Uterus (tissue), 4 donors: Measurements from ENCODE around the gene RNF151. TPM values are rescaled to one million over a fixed set of nuclear protein-coding genes. Genes with fewer than 3 reads are reported as not detected.
A peak's percentile ranks its signal among the peaks of the same experiment; 100 is the strongest.

Experiments
- DNase-seq, 2 donors: peaks; one replicate each; pipeline ENCODE4 v3.0.0-alpha.2; 2019 to 2020
- H3K27ac ChIP-seq, 2 donors: fragments of 200-600 bp; sonication (generic); 1 replicate in 1 of 2; 2 replicates in 1 of 2; pipeline ENCODE4 v1.5.1; 2016 to 2018
- H3K27me3 ChIP-seq, 2 donors: fragments of 200-600 bp; sonication (generic); one replicate each; pipeline ENCODE4 v1.5.1; 2018 to 2019; ENCODE audit warnings: control low read depth in 1 of 2
- H3K36me3 ChIP-seq, 2 donors: fragments of 200-600 bp; sonication (generic); one replicate each; pipeline ENCODE4 v1.5.1; 2019; ENCODE audit warnings: control low read depth in 1 of 2
- H3K4me1 ChIP-seq, 2 donors: fragments of 200-600 bp; sonication (generic); one replicate each; pipeline ENCODE4 v1.5.1; 2018 to 2019; ENCODE audit warnings: control low read depth in 1 of 2
- H3K4me3 ChIP-seq, 2 donors: fragments of 200-600 bp; sonication (generic); 1 replicate in 1 of 2; 2 replicates in 1 of 2; pipeline ENCODE4 v1.5.1; 2018 to 2019; ENCODE audit warnings: mild to moderate bottlenecking in 1 of 2
- H3K9me3 ChIP-seq, 2 donors: fragments of 200-600 bp; sonication (generic); one replicate each; pipeline ENCODE4 v1.5.1; 2019; ENCODE audit warnings: control low read depth in 1 of 2
- POLR2A ChIP-seq, 2 donors: fragments of 450-650 bp; IDR thresholded peaks; one replicate each; pipeline ENCODE4 v1.6.1; 2016; ENCODE audit warnings: antibody characterized with exemption in 2 of 2, mild to moderate bottlenecking in 1 of 2, moderate library complexity in 1 of 2
- intact Hi-C: fragments of 100-400 bp; cut with DNase I; formaldehyde crosslinking; loops from one replicate; pipeline ENCODE4 v1.15.1; 2023; ENCODE audit warnings: low total_unique reads
- total RNA-seq, 4 donors: library from RNA; depleted of rRNA in 3 of 4; stranded (reverse); fragments of >200 nt in 3 of 4; gene quantifications; one replicate each; pipeline versions ENCODE4 v1.1.0 to v1.2.4, GENCODE V29; 2014 to 2023
- TF ChIP-seq, protein P1 (sequence below), 4 experiments: fragments of 200-600 bp in 2 of 4; fragments of 450-650 bp in 2 of 4; sonication (generic) in 2 of 4; IDR thresholded peaks; one replicate each; pipeline ENCODE4 v1.5.1; 2016 to 2019; ENCODE audit warnings: antibody characterized with exemption in 4 of 4, mild to moderate bottlenecking in 2 of 4, moderate library complexity in 1 of 4
- donor health status: DM: yes; HTN: yes; CAD: no.

Gene RNF151
- total RNA-seq, 4 donors from 2014 or later = not detected

DNA sequence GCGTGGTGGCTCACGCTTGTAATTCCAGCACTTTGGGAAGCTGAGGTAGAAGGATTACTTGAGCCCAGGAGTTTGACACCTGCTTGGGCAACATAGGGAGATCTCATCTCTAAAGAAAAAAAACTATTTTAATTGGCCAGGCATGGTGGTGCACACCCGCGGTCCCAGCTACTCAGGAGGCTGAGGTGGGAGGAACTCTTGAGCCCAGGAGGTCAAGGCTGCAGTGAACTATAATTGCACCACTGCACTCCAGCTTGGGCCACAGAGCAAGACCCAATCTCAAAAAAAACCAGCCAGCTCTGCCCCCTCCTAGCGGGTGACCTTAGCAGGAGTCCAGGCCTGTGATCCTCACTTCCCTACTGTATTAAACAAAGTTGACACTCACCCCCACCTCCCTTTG lies 42.6 kb upstream of the RNF151 start:
- peaks cover 0 to 6% of the 10 kb centered on the region in 2 donors for H3K27me3 ChIP-seq
- intact Hi-C loops = no loop called here
- H3K36me3 ChIP-seq = no peaks in the 10 kb centered on the region

DNA sequence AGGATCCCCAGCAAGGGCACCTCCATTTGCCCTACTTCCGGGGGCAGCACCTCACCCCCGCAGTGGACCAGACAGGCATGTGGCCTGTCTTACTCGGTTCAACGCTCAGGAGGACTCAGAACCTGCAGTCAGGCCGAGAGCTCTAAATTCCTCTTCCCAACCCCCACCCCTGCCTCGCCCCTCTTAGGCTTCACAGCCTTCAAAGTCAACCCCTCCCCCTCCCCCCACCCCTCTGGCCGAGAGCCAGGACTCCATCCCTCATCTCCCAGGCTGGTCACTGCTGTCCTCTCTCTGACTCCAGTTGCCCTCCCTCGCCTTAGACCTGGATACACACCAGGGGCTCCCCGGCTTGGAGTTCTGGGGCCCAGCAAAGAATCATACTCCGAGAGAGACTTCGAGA lies 40.4 kb upstream of the RNF151 start:
- Histone ChIP-seq H3K27ac (no peak overlapping the region), H3K4me3 (no peak overlapping the region), H3K36me3 (no peaks in the 10 kb centered on the region), H3K27me3 (no peaks in the 10 kb centered on the region), H3K9me3 (no peaks in the 10 kb centered on the region), H3K4me1 (no peaks in the 10 kb centered on the region)
- TF ChIP-seq POLR2A (IDR thresholded peaks at IDR 0.05) = no peak
- TF ChIP-seq, protein P1, sequence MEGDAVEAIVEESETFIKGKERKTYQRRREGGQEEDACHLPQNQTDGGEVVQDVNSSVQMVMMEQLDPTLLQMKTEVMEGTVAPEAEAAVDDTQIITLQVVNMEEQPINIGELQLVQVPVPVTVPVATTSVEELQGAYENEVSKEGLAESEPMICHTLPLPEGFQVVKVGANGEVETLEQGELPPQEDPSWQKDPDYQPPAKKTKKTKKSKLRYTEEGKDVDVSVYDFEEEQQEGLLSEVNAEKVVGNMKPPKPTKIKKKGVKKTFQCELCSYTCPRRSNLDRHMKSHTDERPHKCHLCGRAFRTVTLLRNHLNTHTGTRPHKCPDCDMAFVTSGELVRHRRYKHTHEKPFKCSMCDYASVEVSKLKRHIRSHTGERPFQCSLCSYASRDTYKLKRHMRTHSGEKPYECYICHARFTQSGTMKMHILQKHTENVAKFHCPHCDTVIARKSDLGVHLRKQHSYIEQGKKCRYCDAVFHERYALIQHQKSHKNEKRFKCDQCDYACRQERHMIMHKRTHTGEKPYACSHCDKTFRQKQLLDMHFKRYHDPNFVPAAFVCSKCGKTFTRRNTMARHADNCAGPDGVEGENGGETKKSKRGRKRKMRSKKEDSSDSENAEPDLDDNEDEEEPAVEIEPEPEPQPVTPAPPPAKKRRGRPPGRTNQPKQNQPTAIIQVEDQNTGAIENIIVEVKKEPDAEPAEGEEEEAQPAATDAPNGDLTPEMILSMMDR (IDR thresholded peaks at IDR 0.05) = no peak
- intact Hi-C loops = no loop called here
- DNase-seq = no peak

More for the DNA sequence above, 42.6 kb upstream of the RNF151 start:
- Histone ChIP-seq H3K27ac (no peak overlapping the region), H3K4me1 (no peaks in the 10 kb centered on the region), H3K9me3 (no peaks in the 10 kb centered on the region), H3K4me3 (no peak overlapping the region)
- DNase-seq = no peak
- no peak for TF ChIP-seq POLR2A (IDR thresholded peaks at IDR 0.05)
- TF ChIP-seq, protein P1 (IDR thresholded peaks at IDR 0.05) = no peak

DNA sequence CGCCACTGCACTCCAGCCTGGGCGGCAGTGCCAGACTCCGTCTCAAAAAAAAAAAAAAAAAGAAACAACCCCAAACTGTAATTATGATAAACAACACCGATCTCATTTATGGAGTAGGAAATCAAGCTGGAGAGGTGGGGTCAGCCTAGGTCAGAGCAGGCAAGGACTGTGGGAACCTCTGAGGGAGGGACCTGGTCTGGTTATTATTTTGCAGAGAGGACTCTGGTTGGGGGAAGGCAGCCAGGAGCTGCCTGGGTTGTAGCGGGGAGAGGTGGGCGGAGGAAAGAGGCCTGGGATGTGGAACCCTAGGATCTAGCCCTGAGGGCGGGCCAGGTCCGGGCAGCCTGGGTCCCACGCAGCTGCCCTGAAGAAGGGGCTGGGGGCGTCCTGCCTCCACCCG lies 37.6 kb upstream of the RNF151 start:
- Histone ChIP-seq H3K4me1 (no peaks in the 10 kb centered on the region), H3K36me3 (no peaks in the 10 kb centered on the region), H3K4me3 (peak overlapping the region; percentile 50 to 67), H3K27ac (peak overlapping the region; percentile 58 to 80), H3K9me3 (no peaks in the 10 kb centered on the region), H3K27me3 (no peaks in the 10 kb centered on the region)
- DNase-seq = peak in 1 of 2 donors; percentile 47
- intact Hi-C loops = no loop called here
- TF ChIP-seq, protein P1 (IDR thresholded peaks at IDR 0.05) = no peak
- TF ChIP-seq POLR2A (IDR thresholded peaks at IDR 0.05) = no peak

DNA sequence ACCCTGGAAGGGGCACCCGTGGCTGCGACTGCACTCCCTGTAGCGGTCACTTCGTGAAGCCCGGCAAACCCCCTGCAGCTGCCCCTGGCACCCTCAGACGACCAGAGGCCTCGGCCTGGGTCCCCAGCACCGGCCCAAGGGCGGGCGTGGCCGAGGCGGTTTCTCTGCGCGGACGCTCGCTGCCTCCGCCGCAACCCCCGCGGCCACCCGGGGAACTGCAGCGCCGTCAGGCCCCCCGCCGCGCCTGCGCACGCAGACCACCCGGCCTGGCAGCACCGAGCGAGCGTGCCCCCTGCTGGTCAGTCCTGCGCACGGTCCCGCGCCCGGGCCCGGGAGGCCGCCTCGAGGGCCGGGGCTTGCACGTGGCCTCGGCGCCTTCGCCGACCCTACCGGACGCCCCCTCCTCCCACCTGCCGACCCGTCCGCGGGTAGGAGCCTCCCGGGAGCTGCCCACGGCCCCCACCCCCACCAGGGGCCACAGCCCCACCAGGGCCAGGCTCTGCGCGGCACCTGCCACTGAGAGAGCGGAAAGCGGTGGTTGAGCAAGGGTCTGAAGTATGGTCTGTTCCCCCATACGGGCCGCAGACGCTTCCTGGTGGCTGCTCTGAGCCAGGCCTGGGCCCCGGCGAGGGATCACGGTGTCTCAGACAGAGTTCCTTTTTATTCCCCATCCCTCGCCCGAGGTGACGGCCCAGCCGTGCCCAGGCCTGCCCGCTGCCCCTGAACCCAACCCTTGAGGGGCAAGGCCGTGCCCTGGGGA lies 36.9 kb upstream of the RNF151 start:
- Histone ChIP-seq H3K27me3 (no peaks in the 10 kb centered on the region), H3K36me3 (no peaks in the 10 kb centered on the region), H3K27ac (peak overlapping the region; percentile 58 to 80), H3K4me1 (no peaks in the 10 kb centered on the region), H3K4me3 (peak overlapping the region; percentile 50 to 67), H3K9me3 (no peaks in the 10 kb centered on the region)
- peak; percentile 80 to 91 for DNase-seq
- TF ChIP-seq, protein P1 (IDR thresholded peaks at IDR 0.05) = peak; percentile 94 to 100 (median 100)
- peak in 1 of 2 donors; percentile 62 for TF ChIP-seq POLR2A (IDR thresholded peaks at IDR 0.05)
- intact Hi-C loops = loop anchor here (5.0 kb wide), 1 partner anchor 67 kb away; no protein-coding TSS in a partner anchor

DNA sequence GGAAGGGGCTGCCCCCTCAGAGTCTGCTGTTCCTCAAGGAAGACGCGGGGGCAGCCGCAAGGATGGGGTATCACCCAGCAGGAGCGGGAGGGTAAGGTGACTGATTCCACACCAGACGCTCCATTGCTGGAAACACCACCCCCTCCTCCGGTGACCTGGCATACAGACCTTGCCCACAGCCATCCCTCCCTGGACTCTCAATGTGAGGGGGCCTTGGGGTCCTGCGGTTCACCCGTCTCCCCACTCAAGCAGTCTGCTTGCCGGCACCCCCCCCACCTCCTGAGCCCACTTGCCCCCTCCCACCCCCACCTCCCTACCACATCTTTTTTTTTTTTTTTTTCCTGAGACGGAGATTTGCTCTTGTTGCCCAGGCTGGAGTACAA lies 36.3 kb upstream of the RNF151 start:
- intact Hi-C loops = loop anchor here (5.0 kb wide), 1 partner anchor 68 kb away; no protein-coding TSS in a partner anchor
- no peaks in the 10 kb centered on the region for H3K36me3 ChIP-seq
- no peaks in the 10 kb centered on the region for H3K27me3 ChIP-seq
- H3K4me1 ChIP-seq = no peaks in the 10 kb centered on the region
- no peaks in the 10 kb centered on the region for H3K9me3 ChIP-seq
- H3K27ac ChIP-seq = no peak overlapping the region
- TF ChIP-seq, protein P1 (IDR thresholded peaks at IDR 0.05) = no peak
- no peak for TF ChIP-seq POLR2A (IDR thresholded peaks at IDR 0.05)
- no peak overlapping the region for H3K4me3 ChIP-seq
- DNase-seq = no peak
